DOHH2 (cell line): Measurements from ENCODE around the gene CPED1.

Source experiments
- EZH2phosphoT487 ChIP-seq: fragments of 200-600 bp; sonication (generic); IDR thresholded peaks from 2 replicates; pipeline ENCODE4 v1.6.1; 2017; ENCODE audit warnings: borderline replicate concordance, mild to moderate bottlenecking, antibody characterized with exemption, low read length, moderate library complexity, mixed read lengths
- TF ChIP-seq, protein P1 (sequence below): fragments of 200-600 bp; sonication (generic); IDR thresholded peaks from one replicate; pipeline ENCODE4 v1.5.1; 2014; ENCODE audit warnings: antibody characterized with exemption, mild to moderate bottlenecking, low read depth, low read length; ENCODE audit not compliant: poor library complexity, severe bottlenecking

DNA sequence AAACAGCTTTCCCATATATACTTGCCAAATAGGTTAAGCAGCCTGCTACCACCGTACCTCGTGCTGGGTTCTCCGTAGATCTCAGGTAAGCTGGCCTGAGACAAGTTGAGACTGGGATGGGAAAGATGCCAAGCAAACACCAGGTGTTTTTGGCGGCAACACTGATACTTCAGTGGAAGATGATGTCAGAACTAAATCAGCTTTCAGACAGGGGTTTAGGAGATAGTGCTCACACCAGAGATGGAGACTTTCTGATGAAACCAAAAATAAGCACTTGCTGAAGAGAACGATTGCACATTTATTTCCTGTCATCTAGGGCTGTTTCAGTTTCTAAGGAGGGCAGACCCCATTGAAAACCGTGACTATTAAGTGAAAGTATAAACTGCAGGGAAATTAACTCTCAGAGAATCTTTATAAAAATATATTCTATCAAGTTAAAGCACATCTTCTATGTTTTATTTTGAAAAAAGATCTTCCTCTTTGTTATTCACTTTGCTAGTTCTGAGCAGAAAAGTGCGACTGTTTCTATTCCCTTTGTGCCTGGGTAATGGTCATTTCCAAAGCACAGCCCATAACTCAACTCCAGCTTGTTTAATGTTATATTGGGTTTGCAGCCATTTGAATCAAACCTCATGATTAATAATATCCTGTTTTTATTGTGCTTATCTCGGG, 149.9 kb downstream of the CPED1 start:
- TF ChIP-seq, protein P1, sequence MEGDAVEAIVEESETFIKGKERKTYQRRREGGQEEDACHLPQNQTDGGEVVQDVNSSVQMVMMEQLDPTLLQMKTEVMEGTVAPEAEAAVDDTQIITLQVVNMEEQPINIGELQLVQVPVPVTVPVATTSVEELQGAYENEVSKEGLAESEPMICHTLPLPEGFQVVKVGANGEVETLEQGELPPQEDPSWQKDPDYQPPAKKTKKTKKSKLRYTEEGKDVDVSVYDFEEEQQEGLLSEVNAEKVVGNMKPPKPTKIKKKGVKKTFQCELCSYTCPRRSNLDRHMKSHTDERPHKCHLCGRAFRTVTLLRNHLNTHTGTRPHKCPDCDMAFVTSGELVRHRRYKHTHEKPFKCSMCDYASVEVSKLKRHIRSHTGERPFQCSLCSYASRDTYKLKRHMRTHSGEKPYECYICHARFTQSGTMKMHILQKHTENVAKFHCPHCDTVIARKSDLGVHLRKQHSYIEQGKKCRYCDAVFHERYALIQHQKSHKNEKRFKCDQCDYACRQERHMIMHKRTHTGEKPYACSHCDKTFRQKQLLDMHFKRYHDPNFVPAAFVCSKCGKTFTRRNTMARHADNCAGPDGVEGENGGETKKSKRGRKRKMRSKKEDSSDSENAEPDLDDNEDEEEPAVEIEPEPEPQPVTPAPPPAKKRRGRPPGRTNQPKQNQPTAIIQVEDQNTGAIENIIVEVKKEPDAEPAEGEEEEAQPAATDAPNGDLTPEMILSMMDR = no peak
- TF ChIP-seq EZH2phosphoT487 = no peak
